AG10803 (cell line): ENCODE results near the gene GNG2.

Experiments used
- DNase-seq: peaks from one replicate; pipeline ENCODE4 v3.0.0; 2010; ENCODE audit warnings: low read depth
- H3K4me3 ChIP-seq: 2 replicates; pipeline ENCODE4 v1.5.1; 2011; ENCODE audit warnings: mild to moderate bottlenecking, low read length, control low read depth
- TF ChIP-seq, protein P1 (sequence below): conservative IDR thresholded peaks from 2 replicates; pipeline ENCODE4 v1.5.1; 2011; ENCODE audit warnings: mild to moderate bottlenecking, low read length, control low read depth, inconsistent platforms

The GNG2 gene

DNA sequence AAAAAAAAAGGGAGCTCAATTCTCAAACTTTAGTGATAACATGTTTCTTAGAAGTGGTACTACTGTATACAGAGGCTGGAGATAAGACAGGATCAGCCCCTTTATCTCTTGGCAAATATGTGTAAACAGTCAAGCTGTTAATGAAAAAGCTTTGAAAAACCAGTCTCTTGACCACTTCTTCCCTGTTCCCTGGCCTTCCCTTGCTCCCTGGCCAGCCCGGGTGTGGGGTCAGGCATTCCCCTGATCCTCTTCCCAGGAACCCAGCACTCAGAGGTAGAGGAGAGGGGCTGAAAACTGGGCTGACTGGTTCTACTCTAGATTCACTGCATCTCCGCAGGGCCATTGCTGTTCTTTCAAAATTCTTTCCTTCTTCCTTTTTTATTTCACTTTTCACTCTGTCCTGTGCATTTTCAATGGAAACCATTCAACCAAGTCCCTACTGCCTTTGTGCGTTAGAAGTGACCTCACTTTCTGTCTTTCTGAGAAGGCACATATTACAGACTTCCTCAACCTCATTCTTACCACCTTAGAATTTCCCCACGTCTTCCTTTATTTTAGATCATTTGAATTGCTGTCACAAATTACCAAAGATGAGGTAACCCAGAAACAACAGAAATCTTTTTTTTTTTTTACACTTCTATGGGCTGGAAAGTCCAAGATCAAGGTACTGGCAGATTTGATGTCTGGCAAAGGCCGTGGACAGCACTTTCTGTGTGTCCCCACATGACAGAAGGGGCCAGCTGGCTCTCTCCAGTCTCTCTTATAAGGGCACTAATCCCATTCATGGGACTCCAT is 5.7 kb downstream of the GNG2 start:
- TF ChIP-seq, protein P1, sequence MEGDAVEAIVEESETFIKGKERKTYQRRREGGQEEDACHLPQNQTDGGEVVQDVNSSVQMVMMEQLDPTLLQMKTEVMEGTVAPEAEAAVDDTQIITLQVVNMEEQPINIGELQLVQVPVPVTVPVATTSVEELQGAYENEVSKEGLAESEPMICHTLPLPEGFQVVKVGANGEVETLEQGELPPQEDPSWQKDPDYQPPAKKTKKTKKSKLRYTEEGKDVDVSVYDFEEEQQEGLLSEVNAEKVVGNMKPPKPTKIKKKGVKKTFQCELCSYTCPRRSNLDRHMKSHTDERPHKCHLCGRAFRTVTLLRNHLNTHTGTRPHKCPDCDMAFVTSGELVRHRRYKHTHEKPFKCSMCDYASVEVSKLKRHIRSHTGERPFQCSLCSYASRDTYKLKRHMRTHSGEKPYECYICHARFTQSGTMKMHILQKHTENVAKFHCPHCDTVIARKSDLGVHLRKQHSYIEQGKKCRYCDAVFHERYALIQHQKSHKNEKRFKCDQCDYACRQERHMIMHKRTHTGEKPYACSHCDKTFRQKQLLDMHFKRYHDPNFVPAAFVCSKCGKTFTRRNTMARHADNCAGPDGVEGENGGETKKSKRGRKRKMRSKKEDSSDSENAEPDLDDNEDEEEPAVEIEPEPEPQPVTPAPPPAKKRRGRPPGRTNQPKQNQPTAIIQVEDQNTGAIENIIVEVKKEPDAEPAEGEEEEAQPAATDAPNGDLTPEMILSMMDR = no peak
- DNase-seq = no peak
- H3K4me3 ChIP-seq = no peak overlapping the region

DNA sequence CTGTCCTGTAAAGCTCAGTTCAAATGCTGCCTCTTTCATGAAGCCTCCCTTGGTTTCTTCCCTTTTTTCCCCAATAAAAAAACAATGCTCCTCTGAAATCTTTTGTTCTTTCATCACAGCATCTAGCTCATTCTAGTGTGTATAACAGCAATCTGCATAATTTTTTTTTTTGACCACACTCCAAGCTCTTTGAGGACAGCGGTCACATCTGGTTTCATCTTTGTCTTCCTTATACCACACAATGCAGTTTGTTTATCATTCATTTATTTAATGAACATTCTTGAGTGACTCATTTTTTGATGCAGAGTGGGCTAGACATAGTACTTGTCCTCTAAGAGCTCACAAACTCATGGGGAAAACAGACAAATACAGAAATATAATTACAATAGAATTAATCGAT is 7.3 kb downstream of the GNG2 start:
- TF ChIP-seq, protein P1 = no peak
- DNase-seq = peak; percentile 57
- H3K4me3 ChIP-seq = no peak overlapping the region

DNA sequence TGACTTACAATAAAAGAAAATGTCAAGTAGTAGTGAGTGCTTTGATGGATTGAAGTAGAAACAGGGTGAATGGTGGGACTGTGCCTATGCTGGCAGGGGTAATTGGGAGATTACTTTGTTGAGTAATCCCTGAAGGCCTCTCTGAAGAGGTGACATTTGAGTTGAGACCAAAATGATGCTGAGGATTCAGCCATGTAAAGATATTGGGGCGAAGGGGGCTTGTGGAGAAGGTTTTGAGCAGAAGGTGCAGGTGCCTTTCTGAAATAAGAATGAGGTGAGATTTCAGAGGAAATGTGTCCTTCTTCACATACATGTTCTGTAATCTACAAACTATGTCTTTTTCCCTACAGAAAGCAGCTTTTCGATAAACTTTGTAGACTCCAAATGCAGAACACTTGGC is 8.0 kb downstream of the GNG2 start:
- no peak for DNase-seq
- H3K4me3 ChIP-seq = no peak overlapping the region
- TF ChIP-seq, protein P1 = no peak

GRCh38 chr14:51869411-51870100 is 9.1 kb downstream of the GNG2 start:
- no peak for DNase-seq
- H3K4me3 ChIP-seq = no peak overlapping the region
- TF ChIP-seq, protein P1 = no peak

DNA sequence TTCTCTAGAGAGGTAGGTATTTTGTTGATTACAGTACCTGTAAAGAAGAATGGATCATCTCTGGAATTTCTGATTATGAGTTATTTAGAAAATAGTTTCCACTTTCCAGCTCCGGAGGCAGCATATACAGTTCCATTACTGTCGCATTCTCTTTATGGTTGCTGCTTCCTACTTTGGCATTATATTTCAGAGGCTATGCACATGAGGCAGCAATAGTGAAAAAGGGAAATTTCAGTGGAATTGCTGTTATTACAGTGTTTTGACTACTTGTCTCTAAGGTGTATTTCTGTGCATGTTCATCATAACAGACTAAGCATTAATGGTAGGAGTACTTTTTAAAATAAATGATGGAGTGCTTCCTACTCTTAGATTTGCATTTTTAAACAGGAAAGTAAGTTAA is 10.2 kb downstream of the GNG2 start:
- TF ChIP-seq, protein P1 = no peak
- no peak overlapping the region for H3K4me3 ChIP-seq
- no peak for DNase-seq

- H3K4me3 ChIP-seq = no peak overlapping the region
- TF ChIP-seq, protein P1 = no peak
- DNase-seq = no peak
Measured at GRCh38 chr14:51871846-51872245, 11.4 kb downstream of the GNG2 start.

GRCh38 chr14:51872396-51872795 is 12.0 kb downstream of the GNG2 start:
- TF ChIP-seq, protein P1 = no peak
- DNase-seq = no peak
- no peak overlapping the region for H3K4me3 ChIP-seq
